MM.1S (cell line): ENCODE measurements around the gene CCDC74B.
A peak's percentile ranks its signal among the peaks of the same experiment; 100 is the strongest.
"Not testable (repeated sequence)": the region's sequence is repeated elsewhere in the genome, so short reads cannot be mapped to it uniquely, and the experiment has no call there.

Experiments used
- DNase-seq: peaks from one replicate; pipeline ENCODE4 v3.0.0-alpha.2; 2015
- H2AFZ ChIP-seq: fragments of 300-600 bp; sonication (generic); 2 replicates; pipeline ENCODE4 v1.6.0; 2016; ENCODE audit warnings: antibody characterized with exemption, low read length
- H3F3A ChIP-seq: fragments of 300-600 bp; sonication (generic); 2 replicates; pipeline ENCODE4 v1.6.1; 2016; ENCODE audit warnings: mild to moderate bottlenecking, antibody characterized with exemption, low read length, moderate library complexity, mixed read lengths; ENCODE audit not compliant: insufficient read depth
- H3K27ac ChIP-seq: fragments of 300-600 bp; sonication (generic); 2 replicates; pipeline ENCODE4 v1.5.1; 2016; ENCODE audit warnings: mild to moderate bottlenecking, low read length
- H3K27me3 ChIP-seq: fragments of 300-600 bp; sonication (generic); replicated peaks from 2 replicates; pipeline ENCODE4 v1.6.0; 2016; ENCODE audit warnings: low read length; ENCODE audit not compliant: insufficient read depth
- H3K36me3 ChIP-seq: fragments of 300-600 bp; sonication (generic); replicated peaks from 2 replicates; pipeline ENCODE4 v1.6.1; 2016; ENCODE audit warnings: mild to moderate bottlenecking, low read length, mixed read lengths; ENCODE audit not compliant: insufficient read depth
- H3K4me1 ChIP-seq: fragments of 300-600 bp; sonication (generic); 2 replicates; pipeline ENCODE4 v1.6.1; 2016; ENCODE audit warnings: low read length, mixed read lengths
- H3K4me2 ChIP-seq: fragments of 300-600 bp; sonication (generic); 2 replicates; pipeline ENCODE4 v1.6.0; 2016; ENCODE audit warnings: low read depth, low read length
- H3K4me3 ChIP-seq: fragments of 300-600 bp; sonication (generic); 2 replicates; pipeline ENCODE4 v1.5.1; 2016; ENCODE audit warnings: low read length, mixed read lengths
- H3K79me2 ChIP-seq: fragments of 300-600 bp; sonication (generic); 2 replicates; pipeline ENCODE4 v1.6.1; 2016; ENCODE audit warnings: mixed run types, low read length, mixed read lengths
- H3K9ac ChIP-seq: fragments of 300-600 bp; sonication (generic); 2 replicates; pipeline ENCODE4 v1.6.1; 2016; ENCODE audit warnings: low read length, mixed read lengths
- H3K9me2 ChIP-seq: fragments of 300-600 bp; sonication (generic); replicated peaks from 2 replicates; pipeline ENCODE4 v1.6.1; 2016; ENCODE audit warnings: mild to moderate bottlenecking, low read length, mixed read lengths; ENCODE audit not compliant: insufficient read depth
- H3K9me3 ChIP-seq: fragments of 300-600 bp; sonication (generic); replicated peaks from 2 replicates; pipeline ENCODE4 v1.6.1; 2016; ENCODE audit warnings: mild to moderate bottlenecking, low read length, mixed read lengths; ENCODE audit not compliant: insufficient read depth
- H4K20me1 ChIP-seq: fragments of 300-600 bp; sonication (generic); 2 replicates; pipeline ENCODE4 v1.6.1; 2016; ENCODE audit warnings: mild to moderate bottlenecking, low read length, moderate library complexity, mixed read lengths; ENCODE audit not compliant: insufficient read depth
- EZH2 ChIP-seq: fragments of 300-600 bp; sonication (generic); optimal IDR thresholded peaks from 2 replicates; pipeline ENCODE3; 2017; ENCODE audit warnings: low read depth, mild to moderate bottlenecking, antibody characterized with exemption, low read length, mixed read lengths
- EZH2phosphoT487 ChIP-seq: fragments of 300-600 bp; sonication (generic); IDR thresholded peaks from 2 replicates; pipeline ENCODE4 v1.6.1; 2018; ENCODE audit warnings: antibody characterized with exemption, low read length
- TF ChIP-seq, protein P1 (sequence below): fragments of 300-600 bp; sonication (generic); IDR thresholded peaks from 2 replicates; pipeline ENCODE4 v1.5.1; 2016; ENCODE audit warnings: antibody characterized with exemption, low read length, mixed read lengths

Gene CCDC74B

DNA sequence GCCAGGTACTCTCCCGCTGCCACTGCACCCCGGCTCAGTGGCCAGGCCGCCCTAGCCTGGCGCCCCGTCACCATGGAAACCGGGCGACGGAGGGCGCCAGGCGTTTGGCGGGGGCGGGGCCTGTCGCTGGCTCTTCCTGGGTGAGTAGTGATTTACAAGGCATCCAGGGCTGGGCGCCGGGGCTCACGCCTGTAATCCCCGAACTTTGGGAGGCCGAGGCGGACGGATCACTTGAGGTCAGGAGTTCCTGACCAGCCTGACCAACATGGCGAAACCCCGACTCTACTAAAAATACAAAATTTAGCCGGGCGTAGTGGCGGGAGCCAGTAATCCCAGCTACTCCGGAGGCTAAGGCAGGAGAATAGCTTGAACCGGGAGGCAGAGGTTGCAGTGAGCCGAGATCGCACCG lies at the start of gene CCDC74B:
CCDC74B (minus strand) TSS at position 107 of the 409 bp plus-strand sequence. CDS start 116 bp downstream, outside the sequence.
- H3K9me2 ChIP-seq, H2AFZ ChIP-seq, H4K20me1 ChIP-seq, H3F3A ChIP-seq, H3K4me1 ChIP-seq, H3K27me3 ChIP-seq, H3K27ac ChIP-seq, H3K9me3 ChIP-seq, H3K36me3 ChIP-seq, H3K79me2 ChIP-seq: not testable (repeated sequence)
- Histone ChIP-seq H3K4me2 (peak within 1 kb of the TSS; percentile 43; the same call in 1 of the 2 replicates), H3K4me3 (peak within 1 kb of the TSS; percentile 36; the same call in 1 of the 2 replicates), H3K9ac (peak within 1 kb of the TSS; percentile 18; the same call in 1 of the 2 replicates)
- peak; percentile 37 for DNase-seq

DNA sequence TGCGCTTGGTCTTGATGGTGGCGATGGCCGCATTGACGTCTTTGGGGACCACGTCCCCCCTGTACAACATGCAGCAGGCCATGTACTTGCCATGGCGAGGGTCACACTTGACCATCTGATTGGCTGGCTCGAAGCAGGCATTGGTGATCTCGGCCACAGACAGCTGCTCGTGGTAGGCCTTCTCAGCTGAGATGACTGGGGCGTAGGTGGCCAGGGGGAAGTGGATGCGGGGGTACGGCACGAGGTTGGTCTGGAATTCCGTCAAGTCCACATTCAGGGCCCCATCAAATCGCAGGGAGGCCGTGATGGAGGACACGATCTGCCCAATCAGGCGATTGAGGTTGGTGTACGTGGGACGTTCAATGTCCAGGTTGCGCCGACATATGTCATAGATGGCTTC lies 48.9 kb upstream of the CCDC74B start:
- H3K36me3 ChIP-seq, H3K9ac ChIP-seq, H3K27me3 ChIP-seq, H2AFZ ChIP-seq, H4K20me1 ChIP-seq, H3K9me3 ChIP-seq, H3K4me3 ChIP-seq, H3K27ac ChIP-seq, H3K79me2 ChIP-seq, H3K4me2 ChIP-seq, DNase-seq, H3K9me2 ChIP-seq, H3F3A ChIP-seq, H3K4me1 ChIP-seq: not testable (repeated sequence)

DNA sequence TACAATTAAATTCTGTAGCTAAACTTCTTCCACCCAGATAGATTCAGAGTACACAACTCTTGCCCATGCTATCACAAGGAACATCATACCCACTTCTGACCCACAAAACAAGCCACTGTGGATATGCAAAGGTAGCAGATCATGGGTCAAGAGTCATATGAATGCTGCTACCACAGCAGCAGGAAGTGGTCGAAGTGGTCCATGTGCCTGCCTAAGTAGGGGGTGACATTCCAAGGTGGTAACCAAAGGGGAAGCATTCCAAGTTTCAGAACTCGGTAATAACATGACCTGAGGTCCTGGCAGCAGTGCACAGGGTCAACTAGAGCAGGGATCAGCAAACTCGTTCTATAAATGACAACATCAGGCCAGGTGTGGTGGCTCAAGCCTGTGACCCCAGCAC lies 47.5 kb upstream of the CCDC74B start:
- H3K4me1 ChIP-seq, H3K9me2 ChIP-seq, H3K27me3 ChIP-seq, H4K20me1 ChIP-seq, H2AFZ ChIP-seq, H3K9ac ChIP-seq, H3K4me2 ChIP-seq, H3K9me3 ChIP-seq, H3K27ac ChIP-seq, H3K79me2 ChIP-seq, H3F3A ChIP-seq, DNase-seq, H3K4me3 ChIP-seq, H3K36me3 ChIP-seq: not testable (repeated sequence)

DNA sequence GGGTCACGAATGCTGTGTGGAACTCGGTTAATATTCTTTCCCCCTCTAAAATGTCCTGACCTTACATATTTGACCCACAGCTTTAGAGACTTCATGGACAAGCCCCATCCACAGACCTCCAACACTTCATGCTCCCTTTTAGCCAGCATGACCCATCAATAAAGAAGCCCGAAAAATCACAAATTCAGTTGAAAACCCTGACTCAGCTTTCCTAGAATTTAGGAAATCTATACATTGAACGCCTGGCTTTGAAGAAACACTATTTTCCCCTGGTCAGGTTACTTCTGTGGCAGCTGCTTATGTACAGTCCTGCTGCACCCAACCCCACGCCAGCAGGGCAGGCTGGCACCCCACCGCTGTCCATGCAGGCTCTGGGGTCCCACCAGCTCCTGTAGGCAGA lies 46.4 kb upstream of the CCDC74B start:
- not testable (repeated sequence) for H3K27ac ChIP-seq, H3K36me3 ChIP-seq, H3K4me3 ChIP-seq, H3K27me3 ChIP-seq, H3K9me2 ChIP-seq, H3K4me1 ChIP-seq, H3K9ac ChIP-seq, DNase-seq, H3K9me3 ChIP-seq, H3K79me2 ChIP-seq, H4K20me1 ChIP-seq, H2AFZ ChIP-seq, H3F3A ChIP-seq, H3K4me2 ChIP-seq

DNA sequence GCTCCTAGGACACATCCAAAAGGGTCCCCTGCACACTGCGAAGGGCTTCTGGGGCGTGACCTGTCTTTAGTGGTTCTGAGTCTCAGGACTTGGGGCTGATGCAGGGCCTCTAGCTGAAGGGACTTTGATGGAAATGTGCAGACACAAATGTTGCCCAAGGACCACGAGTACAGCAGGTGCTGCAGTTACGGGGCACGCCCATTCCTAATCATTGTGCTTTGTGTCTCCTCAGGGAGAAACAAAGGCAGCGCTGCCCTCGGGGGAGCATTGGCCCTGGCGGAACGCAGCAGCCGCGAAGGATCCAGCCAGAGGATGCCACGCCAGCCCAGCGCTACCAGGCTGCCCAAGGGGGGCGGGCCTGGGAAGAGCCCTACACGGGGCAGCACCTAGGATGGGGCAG lies 45.3 kb upstream of the CCDC74B start:
- Histone ChIP-seq H3K36me3 (no peaks in the 10 kb centered on the region), H4K20me1 (no peaks in the 10 kb centered on the region), H3K4me1 (no peaks in the 10 kb centered on the region), H3K4me2 (no peak overlapping the region), H3K4me3 (no peak overlapping the region), H2AFZ (no peak overlapping the region), H3K9ac (no peak overlapping the region), H3K9me3 (no peaks in the 10 kb centered on the region), H3K27me3 (no peaks in the 10 kb centered on the region), H3K9me2 (no peaks in the 10 kb centered on the region), H3F3A (no peaks in the 10 kb centered on the region), H3K79me2 (peaks cover 4% of the 10 kb centered on the region; the same call in 1 of the 2 replicates), H3K27ac (no peak overlapping the region)
- TF ChIP-seq, protein P1, sequence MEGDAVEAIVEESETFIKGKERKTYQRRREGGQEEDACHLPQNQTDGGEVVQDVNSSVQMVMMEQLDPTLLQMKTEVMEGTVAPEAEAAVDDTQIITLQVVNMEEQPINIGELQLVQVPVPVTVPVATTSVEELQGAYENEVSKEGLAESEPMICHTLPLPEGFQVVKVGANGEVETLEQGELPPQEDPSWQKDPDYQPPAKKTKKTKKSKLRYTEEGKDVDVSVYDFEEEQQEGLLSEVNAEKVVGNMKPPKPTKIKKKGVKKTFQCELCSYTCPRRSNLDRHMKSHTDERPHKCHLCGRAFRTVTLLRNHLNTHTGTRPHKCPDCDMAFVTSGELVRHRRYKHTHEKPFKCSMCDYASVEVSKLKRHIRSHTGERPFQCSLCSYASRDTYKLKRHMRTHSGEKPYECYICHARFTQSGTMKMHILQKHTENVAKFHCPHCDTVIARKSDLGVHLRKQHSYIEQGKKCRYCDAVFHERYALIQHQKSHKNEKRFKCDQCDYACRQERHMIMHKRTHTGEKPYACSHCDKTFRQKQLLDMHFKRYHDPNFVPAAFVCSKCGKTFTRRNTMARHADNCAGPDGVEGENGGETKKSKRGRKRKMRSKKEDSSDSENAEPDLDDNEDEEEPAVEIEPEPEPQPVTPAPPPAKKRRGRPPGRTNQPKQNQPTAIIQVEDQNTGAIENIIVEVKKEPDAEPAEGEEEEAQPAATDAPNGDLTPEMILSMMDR: no peak
- TF ChIP-seq EZH2: no peak
- no peak for TF ChIP-seq EZH2phosphoT487
- no peak for DNase-seq

DNA sequence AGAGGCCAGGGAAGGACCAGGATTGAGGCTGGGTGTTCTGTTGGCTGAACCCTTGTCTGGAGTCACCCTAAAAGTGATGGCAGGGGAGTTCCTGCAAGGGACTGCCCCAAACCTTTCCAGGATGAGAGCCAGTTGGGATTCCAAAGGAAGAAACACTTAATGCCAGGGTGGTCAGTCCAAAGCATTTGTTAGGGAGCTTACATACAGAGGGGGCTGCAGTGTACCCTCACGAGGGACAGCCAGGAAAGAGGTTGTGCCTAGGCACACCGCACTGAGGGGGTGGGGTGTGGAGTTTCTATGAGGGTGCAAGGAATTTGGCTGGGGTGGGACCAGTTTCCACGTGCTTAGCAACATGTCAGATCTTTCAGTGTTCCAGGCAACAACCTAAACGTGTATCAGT lies 44.0 kb upstream of the CCDC74B start:
- H3K9me2 ChIP-seq, DNase-seq, H3K9ac ChIP-seq, H3K9me3 ChIP-seq, H3K27ac ChIP-seq, H3K36me3 ChIP-seq, H4K20me1 ChIP-seq, H3F3A ChIP-seq, H3K27me3 ChIP-seq, H3K4me1 ChIP-seq, H3K4me3 ChIP-seq, H3K4me2 ChIP-seq, H2AFZ ChIP-seq: not testable (repeated sequence)
- H3K79me2 ChIP-seq: peaks cover 12% of the 10 kb centered on the region

DNA sequence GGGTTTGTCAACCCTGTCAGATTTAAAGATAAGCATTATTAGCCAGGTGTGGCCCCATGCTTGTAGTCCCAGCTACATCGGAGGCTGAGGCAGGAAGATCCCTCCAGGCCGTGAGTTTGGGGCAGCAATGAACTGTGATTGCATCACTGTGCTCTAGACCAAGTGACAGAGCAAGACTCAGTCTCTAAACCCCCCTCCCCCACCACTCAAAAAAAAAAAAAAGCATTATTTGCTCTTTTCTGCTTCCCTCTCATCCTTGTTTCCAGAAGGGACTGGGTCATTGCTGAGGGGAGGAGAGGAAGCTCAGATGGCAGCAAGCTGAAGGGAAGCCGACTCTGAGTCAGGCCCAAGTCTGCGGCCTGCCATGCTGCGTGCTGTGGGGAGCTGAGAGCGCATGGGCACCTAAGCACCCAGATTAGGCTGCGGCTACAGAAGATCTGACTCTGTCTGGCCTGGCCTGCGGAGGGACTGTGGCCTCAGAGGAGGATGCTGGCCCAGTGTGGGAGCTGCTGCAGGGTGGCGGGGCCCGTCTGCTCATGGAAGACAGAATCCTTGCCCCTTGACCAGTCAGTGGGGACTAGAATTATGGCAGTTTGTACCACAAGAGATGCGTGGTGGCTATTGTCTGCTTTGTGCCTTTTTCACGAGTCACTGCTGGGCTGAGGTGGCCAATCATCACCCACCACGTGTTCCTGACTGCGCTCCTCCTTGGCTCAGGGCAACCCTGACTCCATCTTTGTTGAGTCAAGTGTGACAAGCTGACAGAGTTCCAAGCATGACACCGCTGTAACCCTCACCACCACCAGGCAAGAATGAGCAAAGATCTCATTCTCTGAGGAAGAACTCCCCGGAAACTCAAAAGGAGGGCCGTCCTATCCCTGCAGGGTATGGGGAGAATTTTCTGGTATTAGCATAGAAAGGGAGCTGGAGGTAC lies 43.2 kb upstream of the CCDC74B start:
- not testable (repeated sequence) for H2AFZ ChIP-seq, H3K4me3 ChIP-seq, H3K36me3 ChIP-seq, H3K27me3 ChIP-seq, H3F3A ChIP-seq, H3K9me3 ChIP-seq, H3K9me2 ChIP-seq, H4K20me1 ChIP-seq, H3K27ac ChIP-seq, H3K4me2 ChIP-seq, DNase-seq, H3K9ac ChIP-seq, H3K4me1 ChIP-seq
- peaks cover 20% of the 10 kb centered on the region for H3K79me2 ChIP-seq
